ENCODE data around the gene MSH3. TPM values are rescaled to one million over a fixed set of nuclear protein-coding genes. Genes with fewer than 3 reads are reported as not detected.

The MSH3 gene
- total and polyA plus RNA-seq, 8 donors = 2.1 to 11.5 (median 8.8) TPM

DNA sequence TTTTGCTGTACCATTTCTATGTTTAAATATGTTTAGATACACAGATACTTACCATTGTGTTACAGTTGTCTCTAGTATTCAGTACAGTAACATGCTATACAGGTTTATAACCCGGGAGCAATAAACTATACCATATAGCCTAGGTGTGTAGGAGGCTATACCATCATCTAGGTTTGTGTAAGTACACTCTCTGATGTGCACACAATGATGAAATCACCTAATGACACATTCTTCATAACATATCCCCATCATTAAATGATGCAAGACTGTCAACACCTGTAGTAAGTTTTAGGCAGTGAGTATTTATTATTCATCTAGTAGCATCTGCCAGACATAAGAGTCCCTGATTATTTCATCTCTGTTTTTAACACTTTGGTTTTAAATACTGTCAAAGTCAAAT, 7.7 kb downstream of the MSH3 start:
- H3K9me3 ChIP-seq = no peaks in the 10 kb centered on the region
- H3K27me3 ChIP-seq = no peaks in the 10 kb centered on the region
- ATAC-seq = no peak
- intact Hi-C loops (cut with DNase I) = loop anchor here in 2 of 3 donors (10.0 kb wide), 2 partner anchors 167 to 177 kb away; partner anchors contain the start of gene FAM151B (in 1 of the 2)
- TF ChIP-seq, protein P1, sequence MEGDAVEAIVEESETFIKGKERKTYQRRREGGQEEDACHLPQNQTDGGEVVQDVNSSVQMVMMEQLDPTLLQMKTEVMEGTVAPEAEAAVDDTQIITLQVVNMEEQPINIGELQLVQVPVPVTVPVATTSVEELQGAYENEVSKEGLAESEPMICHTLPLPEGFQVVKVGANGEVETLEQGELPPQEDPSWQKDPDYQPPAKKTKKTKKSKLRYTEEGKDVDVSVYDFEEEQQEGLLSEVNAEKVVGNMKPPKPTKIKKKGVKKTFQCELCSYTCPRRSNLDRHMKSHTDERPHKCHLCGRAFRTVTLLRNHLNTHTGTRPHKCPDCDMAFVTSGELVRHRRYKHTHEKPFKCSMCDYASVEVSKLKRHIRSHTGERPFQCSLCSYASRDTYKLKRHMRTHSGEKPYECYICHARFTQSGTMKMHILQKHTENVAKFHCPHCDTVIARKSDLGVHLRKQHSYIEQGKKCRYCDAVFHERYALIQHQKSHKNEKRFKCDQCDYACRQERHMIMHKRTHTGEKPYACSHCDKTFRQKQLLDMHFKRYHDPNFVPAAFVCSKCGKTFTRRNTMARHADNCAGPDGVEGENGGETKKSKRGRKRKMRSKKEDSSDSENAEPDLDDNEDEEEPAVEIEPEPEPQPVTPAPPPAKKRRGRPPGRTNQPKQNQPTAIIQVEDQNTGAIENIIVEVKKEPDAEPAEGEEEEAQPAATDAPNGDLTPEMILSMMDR (IDR thresholded peaks at IDR 0.05) = no peak
- H3K36me3 ChIP-seq = peaks cover 0 to 8% (median 3%) of the 10 kb centered on the region in 3 donors
- no peaks in the 10 kb centered on the region for H3K4me1 ChIP-seq
- H3K27ac ChIP-seq = no peak overlapping the region
- no peak for DNase-seq
- H3K4me3 ChIP-seq = no peak overlapping the region
- 100% methylated on average over 1 of the region's 1 CpG for WGBS, 2 donors
- no peak for FAIRE-seq

DNA sequence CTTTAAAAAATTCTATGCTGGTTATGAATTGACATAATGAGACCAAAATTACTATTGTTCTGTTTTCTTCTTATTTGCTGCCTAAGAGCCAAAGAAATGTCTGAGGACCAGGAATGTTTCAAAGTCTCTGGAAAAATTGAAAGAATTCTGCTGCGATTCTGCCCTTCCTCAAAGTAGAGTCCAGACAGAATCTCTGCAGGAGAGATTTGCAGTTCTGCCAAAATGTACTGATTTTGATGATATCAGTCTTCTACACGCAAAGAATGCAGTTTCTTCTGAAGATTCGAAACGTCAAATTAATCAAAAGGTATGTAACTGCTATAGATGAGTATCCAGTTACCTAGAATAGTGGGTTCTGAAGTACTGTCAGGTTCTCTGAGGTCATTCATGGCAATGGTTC, 10.6 kb downstream of the MSH3 start:
- intact Hi-C loops (cut with DNase I) = loop anchor here in 2 of 3 donors (10.0 kb wide), 2 partner anchors 170 to 180 kb away; partner anchors contain the start of gene FAM151B (in 1 of the 2)
- 72 to 74% methylated on average over 4 of the region's 4 CpGs for WGBS, 2 donors
- no peak overlapping the region for H3K4me3 ChIP-seq
- no peaks in the 10 kb centered on the region for H3K4me1 ChIP-seq
- DNase-seq = no peak
- H3K27me3 ChIP-seq = no peaks in the 10 kb centered on the region
- TF ChIP-seq, protein P1 (IDR thresholded peaks at IDR 0.05) = no peak
- no peak for FAIRE-seq
- ATAC-seq = no peak
- no peaks in the 10 kb centered on the region for H3K9me3 ChIP-seq
- no peak overlapping the region for H3K27ac ChIP-seq
- H3K36me3 ChIP-seq = peaks cover 0 to 3% (median 0%) of the 10 kb centered on the region in 3 donors

DNA sequence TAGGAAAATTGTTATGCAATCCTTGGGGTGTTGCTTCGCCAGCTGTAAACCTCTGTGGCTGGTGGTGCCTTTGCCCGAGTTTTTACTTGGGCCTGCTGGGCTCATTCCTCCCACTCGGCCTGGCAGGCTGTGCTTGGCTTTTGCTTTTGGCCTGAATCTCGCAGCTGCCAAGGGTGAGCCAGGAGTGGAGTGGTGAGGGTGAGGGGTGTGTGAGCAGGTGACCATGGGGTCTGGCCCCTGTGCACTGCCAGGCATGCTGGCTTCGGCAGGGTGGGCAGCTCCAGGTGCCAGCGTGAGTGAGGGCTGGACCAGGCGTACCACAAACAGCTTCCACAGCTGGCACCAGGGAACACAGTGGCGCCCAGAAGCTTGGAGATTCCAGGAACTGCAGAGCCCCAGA, 12.9 kb downstream of the MSH3 start:
- intact Hi-C loops (cut with DNase I) = loop anchor here in 2 of 3 donors (10.0 kb wide), 2 partner anchors 173 to 183 kb away; partner anchors contain the start of gene FAM151B (in 1 of the 2)
- Histone ChIP-seq H3K4me3 (no peak overlapping the region), H3K27ac (no peak overlapping the region), H3K36me3 (no peaks in the 10 kb centered on the region), H3K27me3 (no peaks in the 10 kb centered on the region), H3K4me1 (no peaks in the 10 kb centered on the region), H3K9me3 (no peaks in the 10 kb centered on the region)
- FAIRE-seq (no peak), ATAC-seq (no peak), DNase-seq (peak in 1 of 6 donors; percentile 31)
- WGBS, 2 donors = 92 to 97% methylated on average over 8 of the region's 8 CpGs
- TF ChIP-seq, protein P1 (IDR thresholded peaks at IDR 0.05) = no peak

DNA sequence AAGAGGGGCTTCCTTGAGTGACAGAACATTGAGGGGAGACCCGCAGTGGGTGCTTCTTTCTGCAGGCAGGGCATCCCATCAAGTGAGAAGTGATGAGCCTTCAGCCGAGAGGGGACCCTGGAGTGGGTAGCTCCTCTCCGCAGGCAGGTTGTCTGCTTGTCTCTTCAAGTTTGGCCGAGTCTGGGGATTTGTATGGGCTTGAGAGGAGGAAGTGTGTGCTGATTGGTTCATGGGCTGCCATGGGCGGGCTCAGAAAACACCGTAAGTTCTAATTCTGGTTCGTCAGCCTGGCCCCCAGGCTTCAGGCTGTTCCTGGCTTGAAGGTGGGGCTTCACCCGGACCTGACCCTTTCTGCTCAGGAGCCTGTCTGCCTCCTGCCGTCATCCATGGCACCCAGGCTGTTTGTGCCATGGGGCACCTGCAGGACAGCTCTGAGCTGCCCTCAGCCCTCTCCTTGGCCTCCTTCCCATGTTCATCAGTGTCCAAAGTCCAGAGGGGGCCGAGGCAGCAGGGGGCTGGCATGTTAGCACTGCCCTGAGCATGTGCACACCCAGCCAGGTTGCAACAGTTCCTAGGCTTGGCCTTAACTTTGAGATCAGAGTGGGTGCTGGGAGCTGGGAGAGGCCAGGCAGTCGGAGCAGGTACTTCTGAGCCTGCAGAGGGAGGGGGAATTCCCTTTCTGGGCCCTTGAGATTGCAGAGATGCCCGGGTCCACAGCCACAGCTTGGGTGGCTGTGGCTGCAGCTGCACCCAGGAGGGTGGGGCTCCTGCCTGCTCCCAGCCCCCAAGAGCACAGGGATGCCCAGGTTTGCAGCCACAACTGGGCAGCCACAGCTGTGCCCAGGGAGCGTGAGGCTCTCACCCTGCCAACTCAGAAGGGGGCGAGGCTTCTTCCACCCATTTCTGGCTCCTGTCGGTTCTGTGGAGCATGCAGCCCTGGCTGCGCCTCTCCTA, 13.8 kb downstream of the MSH3 start:
- no peak overlapping the region for H3K4me3 ChIP-seq
- no peak overlapping the region for H3K27ac ChIP-seq
- H3K4me1 ChIP-seq = no peaks in the 10 kb centered on the region
- intact Hi-C loops (cut with DNase I) = loop anchor here in 2 of 3 donors (10.0 kb wide), 2 partner anchors 173 to 183 kb away; partner anchors contain the start of gene FAM151B (in 1 of the 2)
- ATAC-seq (peak in 2 of 4 donors; percentile 30 to 42), DNase-seq (peak in 1 of 6 donors; percentile 37), FAIRE-seq (no peak)
- no peaks in the 10 kb centered on the region for H3K27me3 ChIP-seq
- TF ChIP-seq, protein P1 (IDR thresholded peaks at IDR 0.05) = no peak
- WGBS, 2 donors = 76 to 85% methylated on average over 16 of the region's 16 CpGs
- no peaks in the 10 kb centered on the region for H3K9me3 ChIP-seq
- H3K36me3 ChIP-seq = peaks cover 0 to 5% (median 3%) of the 10 kb centered on the region in 3 donors
